GM18907 (cell line): Measurements from ENCODE around the gene TRAF3.
"Not testable (repeated sequence)": the region's sequence is repeated elsewhere in the genome, so short reads cannot be mapped to it uniquely, and the experiment has no call there.

Experiments
- ATAC-seq: cut with Tn5 transposase; IDR thresholded peaks from one replicate; pipeline ENCODE4 v1.9.1; 2021; ENCODE audit warnings: mild to moderate bottlenecking, moderate library complexity; ENCODE audit not compliant: unreplicated experiment

The TRAF3 gene

DNA sequence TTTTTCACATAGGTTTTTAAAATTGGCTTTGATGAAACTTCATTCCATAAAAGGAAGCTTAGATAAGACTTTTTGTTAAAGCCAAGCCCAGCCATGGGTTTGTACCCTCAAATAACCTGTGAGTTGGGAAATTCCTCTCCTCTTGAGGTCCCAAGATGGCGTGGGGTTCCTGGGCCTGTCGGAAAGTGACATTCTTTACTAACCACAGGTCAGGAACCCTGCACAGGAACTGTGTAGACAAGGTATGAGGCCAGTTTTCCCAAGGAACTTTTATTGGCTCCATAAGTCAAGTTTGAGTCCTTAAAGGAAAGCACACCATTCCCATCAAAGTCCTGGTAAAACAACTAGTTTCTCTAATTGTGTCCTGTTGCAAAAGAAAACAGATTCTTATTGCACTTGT lies 80.2 kb downstream of the TRAF3 start:
- no peak for ATAC-seq

- ATAC-seq: no peak
Measured at GRCh38 chr14:102859911-102860310, 82.7 kb downstream of the TRAF3 start.

DNA sequence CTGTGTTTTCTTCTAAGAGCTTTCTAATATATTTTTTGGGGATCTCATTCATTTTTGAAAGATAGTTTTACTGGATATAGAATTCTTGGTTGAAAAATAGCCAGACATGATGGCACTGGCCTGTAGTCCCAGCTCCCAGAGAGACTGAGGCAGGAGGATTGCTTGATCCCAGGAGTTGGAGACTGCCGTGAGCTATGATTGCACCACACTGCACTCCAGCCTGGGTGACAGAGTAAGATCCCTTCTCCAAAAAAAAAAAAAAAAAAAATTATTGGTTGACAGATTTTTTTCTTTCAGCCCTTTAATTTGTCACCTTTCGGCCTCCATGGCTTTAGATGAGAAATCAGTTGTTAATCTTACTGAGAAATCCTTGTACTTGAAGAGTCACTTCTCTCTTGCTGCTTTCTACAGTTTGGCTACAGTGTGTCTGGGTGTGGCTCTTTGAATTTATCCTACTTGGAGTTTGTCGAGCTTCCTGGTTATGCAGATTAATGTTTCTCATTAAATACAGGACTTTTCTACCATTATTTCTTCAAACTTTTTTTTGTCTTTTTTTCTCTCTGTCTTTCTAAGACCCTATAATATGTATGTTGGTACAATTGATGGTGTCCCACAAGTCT lies 85.0 kb downstream of the TRAF3 start:
- no peak for ATAC-seq

- no peak for ATAC-seq
Measured at GRCh38 chr14:102863381-102863780, 86.1 kb downstream of the TRAF3 start.

DNA sequence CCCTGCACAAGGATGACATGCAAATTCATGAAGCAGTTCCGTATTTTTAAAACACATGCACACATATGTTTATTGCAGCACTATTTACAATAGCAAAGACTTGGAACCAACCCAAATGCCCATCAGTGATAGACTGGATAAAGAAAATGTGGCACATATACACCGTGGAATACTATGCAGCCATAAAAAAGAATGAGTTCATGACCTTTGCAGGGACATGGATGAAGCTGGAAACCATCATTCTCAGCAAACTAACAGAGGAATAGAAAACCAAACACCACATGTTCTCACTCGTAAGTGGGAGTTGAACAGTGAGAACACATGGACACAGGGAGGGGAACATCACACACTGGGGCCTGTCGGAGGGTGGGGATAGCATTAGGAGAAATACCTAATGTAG lies 88.7 kb downstream of the TRAF3 start:
- not testable (repeated sequence) for ATAC-seq

- ATAC-seq: no peak
Measured at GRCh38 chr14:102866982-102867761, 89.9 kb downstream of the TRAF3 start.

DNA sequence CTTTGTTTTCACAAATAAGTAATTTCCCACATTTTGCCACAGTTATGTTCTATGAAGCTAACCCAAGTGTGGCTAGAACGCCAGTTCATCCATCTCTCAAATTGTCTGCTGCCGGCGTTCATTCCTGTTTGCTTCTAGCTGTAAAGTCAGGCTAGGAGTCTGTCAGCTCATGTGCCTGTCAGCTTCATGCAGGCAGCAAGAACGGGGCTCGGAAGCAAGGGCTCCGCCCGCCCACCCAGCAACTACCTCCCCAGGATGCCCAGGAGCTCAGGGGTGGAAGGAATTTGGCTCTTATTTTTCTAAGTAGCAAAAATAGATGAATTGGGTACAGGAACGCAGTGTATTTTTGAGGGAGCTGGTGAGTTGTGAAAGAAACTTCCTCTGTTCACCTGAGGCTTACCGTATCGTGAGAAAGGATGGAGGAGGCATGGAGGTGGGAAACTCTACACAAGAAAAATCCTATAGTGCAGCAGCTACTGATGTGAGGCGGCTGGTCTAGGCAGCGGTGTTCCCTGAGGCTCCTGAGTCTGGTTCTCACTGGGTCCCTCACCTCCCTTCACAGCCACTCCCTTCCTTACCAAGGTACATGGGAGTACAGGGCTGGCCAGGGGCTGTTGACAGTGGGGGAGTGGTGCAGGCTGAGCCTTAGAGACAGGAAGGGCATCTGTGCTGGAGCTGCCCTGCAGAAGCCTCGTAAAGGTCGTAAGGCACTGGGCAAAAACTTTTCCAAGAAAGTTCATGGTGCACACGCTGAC lies 90.8 kb downstream of the TRAF3 start:
- ATAC-seq: no peak

- no peak for ATAC-seq
Measured at GRCh38 chr14:102868956-102869547, 91.8 kb downstream of the TRAF3 start.

DNA sequence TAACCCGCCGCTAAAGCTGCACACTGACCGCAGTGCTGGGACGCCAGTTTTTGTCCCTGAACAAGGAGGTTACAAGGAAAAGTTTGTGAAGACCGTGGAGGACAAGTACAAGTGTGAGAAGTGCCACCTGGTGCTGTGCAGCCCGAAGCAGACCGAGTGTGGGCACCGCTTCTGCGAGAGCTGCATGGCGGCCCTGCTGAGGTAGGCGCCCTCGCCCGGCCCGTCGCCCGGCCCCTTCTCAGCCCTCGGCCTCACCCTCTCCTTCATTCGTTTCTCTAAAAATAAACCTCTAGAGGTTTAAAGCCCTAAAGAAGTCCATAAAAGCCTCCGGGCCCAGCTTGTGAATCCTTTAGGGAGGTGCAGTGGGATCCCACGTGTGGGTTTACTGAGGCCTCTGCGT lies 93.0 kb downstream of the TRAF3 start:
- no peak for ATAC-seq

DNA sequence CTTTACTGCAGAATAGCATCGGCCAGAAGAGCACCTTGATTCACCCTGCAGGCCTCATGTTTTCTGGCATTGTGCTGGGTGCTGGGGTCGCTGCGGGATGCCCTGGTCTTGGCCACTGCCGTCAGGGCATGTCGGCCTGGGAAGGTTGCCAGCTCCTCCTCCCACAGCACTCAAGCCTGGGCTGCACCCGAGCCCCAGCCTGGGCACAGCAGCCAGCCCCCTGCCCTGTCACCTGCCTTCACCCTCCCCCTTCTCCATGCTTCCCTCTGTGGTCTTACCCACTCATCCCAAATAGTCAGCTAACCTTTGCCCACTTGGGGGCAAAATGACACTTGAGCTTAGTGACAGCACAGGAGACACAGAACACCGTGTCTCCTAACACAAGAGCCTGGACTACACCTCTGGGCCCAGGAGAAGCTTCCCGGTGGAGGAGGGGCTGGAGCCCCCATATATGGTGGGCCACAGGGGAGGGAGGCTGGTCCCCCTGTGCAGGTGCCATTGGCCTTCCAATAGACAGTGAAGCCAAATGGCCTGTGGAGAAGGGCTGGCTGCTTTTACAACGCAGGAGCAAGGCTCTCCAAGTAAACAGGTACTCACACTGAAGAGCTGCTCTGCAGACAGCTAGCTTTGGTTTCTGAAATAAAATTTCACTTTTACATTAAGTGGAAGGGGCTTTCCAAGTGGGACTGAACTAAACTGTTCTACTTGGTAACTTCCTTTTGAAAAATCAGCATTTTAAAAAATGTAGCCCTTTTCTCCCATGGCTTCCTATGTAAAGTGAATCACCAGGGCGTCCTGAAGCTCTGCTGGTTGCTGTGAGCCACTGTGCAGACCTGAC lies 94.0 kb downstream of the TRAF3 start:
- no peak for ATAC-seq

DNA sequence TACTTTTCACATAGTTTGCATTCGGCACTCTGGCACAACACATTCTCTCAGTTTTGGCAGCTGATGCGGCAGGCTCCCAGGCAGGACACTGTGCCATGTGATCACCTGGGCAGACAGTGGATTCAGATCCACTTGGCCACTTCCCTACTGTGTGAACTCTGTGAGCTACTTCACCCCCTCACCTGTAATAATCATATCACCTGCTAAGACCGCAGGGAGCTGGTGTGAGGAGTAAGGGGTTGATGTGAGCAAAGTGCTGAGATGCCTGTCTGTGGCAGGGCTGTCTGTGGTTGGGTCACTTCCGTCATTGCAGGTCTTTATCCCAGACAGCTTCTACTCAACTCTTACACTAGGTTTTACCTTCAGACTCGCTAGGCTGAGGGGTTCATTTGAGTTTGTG lies 94.8 kb downstream of the TRAF3 start:
- no peak for ATAC-seq

DNA sequence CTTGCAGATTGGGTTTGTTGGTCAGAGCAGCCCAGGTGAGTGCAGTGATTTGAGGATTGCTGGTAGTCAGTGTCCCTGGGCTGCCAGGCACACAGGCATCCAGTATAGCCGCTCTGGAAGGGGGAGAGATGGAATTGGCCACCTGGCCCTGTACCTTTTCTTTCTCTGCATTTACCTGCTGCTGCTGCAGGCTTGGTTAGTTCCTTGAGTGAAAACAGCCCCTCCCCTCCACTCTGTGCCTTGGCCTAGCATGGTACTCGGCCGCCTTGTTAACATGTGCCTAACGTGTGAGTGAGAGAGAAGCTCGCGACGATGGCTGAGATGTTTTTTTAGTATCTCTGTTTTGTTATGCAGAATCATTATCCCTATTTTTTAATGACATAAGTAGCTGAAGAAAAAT lies 95.9 kb downstream of the TRAF3 start:
- no peak for ATAC-seq

DNA sequence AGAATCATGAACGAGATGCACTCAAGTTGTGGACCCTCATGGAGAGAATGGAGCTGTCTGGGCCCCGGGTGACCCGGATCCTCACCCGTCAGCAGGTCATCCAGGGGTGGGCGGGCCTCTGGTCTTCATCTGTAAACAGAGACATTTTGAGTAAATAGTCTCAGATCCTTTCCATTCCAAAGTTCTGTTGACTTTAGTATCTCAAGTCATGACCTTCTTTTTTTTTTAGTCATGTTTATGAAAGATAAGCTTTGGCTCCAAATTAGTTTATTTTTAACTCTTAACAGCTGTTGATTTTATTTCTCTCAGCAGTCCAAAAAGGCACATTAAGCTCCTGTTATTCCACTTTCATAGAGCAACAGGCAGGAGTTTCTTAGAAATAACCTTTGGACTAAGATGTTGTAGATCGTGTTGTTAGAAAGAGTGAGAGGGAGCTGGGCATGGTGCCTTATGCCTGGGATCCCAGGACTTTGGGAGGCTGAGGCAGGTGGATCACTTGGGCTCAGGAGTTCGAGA lies 96.4 kb downstream of the TRAF3 start:
- no peak for ATAC-seq

DNA sequence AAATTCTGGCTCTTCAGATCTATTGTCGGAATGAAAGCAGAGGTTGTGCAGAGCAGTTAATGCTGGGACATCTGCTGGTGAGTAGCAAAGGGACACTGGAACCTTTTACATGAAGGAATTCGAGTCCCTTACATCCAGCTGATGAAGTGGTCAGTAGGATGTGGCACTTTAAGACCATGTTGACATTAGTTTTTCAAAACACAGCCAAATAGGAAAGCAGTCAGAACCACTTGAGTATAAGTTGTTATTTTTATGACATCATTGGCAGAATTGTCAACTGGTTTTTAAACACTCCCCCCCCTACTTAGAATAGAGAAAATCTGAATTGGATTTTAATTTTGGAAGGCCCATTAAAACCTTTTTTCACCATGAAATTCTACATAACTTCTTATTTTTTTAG lies 98.4 kb downstream of the TRAF3 start:
- no peak for ATAC-seq

GRCh38 chr14:102877511-102877910 lies 100.3 kb downstream of the TRAF3 start:
- not testable (repeated sequence) for ATAC-seq

GRCh38 chr14:102878174-102878969 lies 101.1 kb downstream of the TRAF3 start:
- no peak for ATAC-seq

- ATAC-seq: no peak
Measured at GRCh38 chr14:102878970-102879460, 101.8 kb downstream of the TRAF3 start.

- no peak for ATAC-seq
Measured at GRCh38 chr14:102882226-102882906, 105.1 kb downstream of the TRAF3 start.

DNA sequence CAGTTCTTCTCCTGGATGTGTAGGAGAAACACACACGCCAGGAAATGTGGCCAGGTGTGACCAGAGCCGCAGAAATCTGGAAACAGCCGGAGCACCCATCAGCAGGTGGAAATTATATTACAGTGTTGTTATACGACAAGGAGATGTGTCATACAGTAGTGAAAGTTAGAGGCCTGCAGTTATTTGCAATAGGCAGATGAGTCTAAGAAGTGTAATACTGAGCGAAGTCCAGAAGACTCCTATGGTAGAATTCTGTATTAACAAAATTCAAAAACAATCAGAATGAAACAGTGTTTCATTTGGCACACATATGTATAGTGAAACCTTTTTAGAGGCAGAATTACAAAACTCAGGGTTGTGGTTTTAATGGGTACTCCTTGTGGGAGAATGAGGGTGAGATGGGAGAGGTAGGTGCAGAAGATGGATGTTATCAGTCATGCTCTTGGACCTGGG lies 105.9 kb downstream of the TRAF3 start:
- ATAC-seq: no peak
